ENCODE measurements around the gene LMOD2.

The LMOD2 gene

GRCh38 chr7:123640583-123640982 lies 15.1 kb upstream of the LMOD2 start:
- DNase-seq = no peak

- DNase-seq = no peak
Observed at GRCh38 chr7:123641901-123642300, 13.8 kb upstream of the LMOD2 start.

GRCh38 chr7:123643495-123644441 lies 11.9 kb upstream of the LMOD2 start:
- no peak for DNase-seq

GRCh38 chr7:123645516-123645915 lies 10.2 kb upstream of the LMOD2 start:
- DNase-seq = no peak

- DNase-seq = no peak
Observed at GRCh38 chr7:123647106-123647730, 8.4 kb upstream of the LMOD2 start.

GRCh38 chr7:123649964-123650363 lies 5.7 kb upstream of the LMOD2 start:
- DNase-seq = no peak

GRCh38 chr7:123650595-123650994 lies 5.1 kb upstream of the LMOD2 start:
- DNase-seq = no peak

- no peak for DNase-seq
Observed at GRCh38 chr7:123652406-123652805, 3.3 kb upstream of the LMOD2 start.

- DNase-seq = no peak
Observed at GRCh38 chr7:123653162-123653561, 2.5 kb upstream of the LMOD2 start.

GRCh38 chr7:123656544-123657303 lies 1.1 kb downstream of the LMOD2 start:
- no peak for DNase-seq

- DNase-seq = no peak
Observed at GRCh38 chr7:123657304-123657685, 1.6 kb downstream of the LMOD2 start.

GRCh38 chr7:123658023-123658422 lies 2.4 kb downstream of the LMOD2 start:
- no peak for DNase-seq

- no peak for DNase-seq
Observed at GRCh38 chr7:123660514-123661354, 5.1 kb downstream of the LMOD2 start.

- no peak for DNase-seq
Observed at GRCh38 chr7:123661765-123662164, 6.1 kb downstream of the LMOD2 start.

GRCh38 chr7:123662293-123662692 lies 6.6 kb downstream of the LMOD2 start:
- no peak for DNase-seq

- DNase-seq = no peak
Observed at GRCh38 chr7:123662755-123663154, 7.1 kb downstream of the LMOD2 start.

GRCh38 chr7:123663200-123663599 lies 7.5 kb downstream of the LMOD2 start:
- DNase-seq = no peak

GRCh38 chr7:123665157-123665556 lies 9.5 kb downstream of the LMOD2 start:
- no peak for DNase-seq

GRCh38 chr7:123665896-123666295 lies 10.2 kb downstream of the LMOD2 start:
- no peak for DNase-seq

- no peak for DNase-seq
Observed at GRCh38 chr7:123666492-123666891, 10.8 kb downstream of the LMOD2 start.

- DNase-seq = no peak
Observed at GRCh38 chr7:123669485-123669884, 13.8 kb downstream of the LMOD2 start.

GRCh38 chr7:123673137-123673732 lies 17.6 kb downstream of the LMOD2 start:
- no peak for DNase-seq
